ENCODE results near the gene FAM227A. TPM values are rescaled to one million over a fixed set of nuclear protein-coding genes. Genes with fewer than 3 reads are reported as not detected.

Gene FAM227A
- total and polyA plus RNA-seq, 2 of the 8 experiments (the other 6 are each of a cell fraction or from before 2014, with no cell fraction given), result 2.1 to 3.9 TPM

- TF ChIP-seq E2F6 (IDR thresholded peaks at IDR 0.05) (no peak), SAP30 (IDR thresholded peaks at IDR 0.05; ENCODE audit: insufficient read depth, insufficient replicate concordance, low read length) (no peak)
Measured at GRCh38 chr22:38601221-38601764, 54.9 kb downstream of the FAM227A start (continued).
